K562 (cell line): ENCODE measurements around the gene KRTAP1-4. TPM values are rescaled to one million over a fixed set of nuclear protein-coding genes. Genes with fewer than 3 reads are reported as not detected.

ENCODE experiments used
- ATAC-seq: fragments of 200-7000 bp; cut with Tn5 transposase; 3 replicates; pipeline ENCODE4 v1.9.1; 2020; ENCODE audit warnings: moderate library complexity
- BruUV-seq: library from RNA; stranded (reverse); fragments of 400-500 nt; replicated peaks from 2 replicates; lab custom pipeline; 2021; lab: Mats Ljungman, UMichigan
- CTCF ChIA-PET: fragments of 300-600 bp; formaldehyde crosslinking; extraction: SDS; loops from one replicate; lab custom pipeline; 2021; ENCODE audit warnings: low intra/inter-chr PET ratio; lab: Yijun Ruan, JAX
- POLR2A ChIA-PET: fragments of 300-600, 350-650 bp; sonication (Branson Sonifier 250); formaldehyde crosslinking; extraction: SDS; loops from one replicate; lab custom pipeline; 2021; ENCODE audit warnings: antibody characterized with exemption, inconsistent platforms; lab: Yijun Ruan, JAX
- DNase-seq, 4 experiments: peaks; one replicate each; pipeline versions ENCODE4 v3.0.0 to v3.0.0-alpha.2; 2011 to 2018; ENCODE audit warnings: low spot score in 3 of 4, mixed read lengths in 3 of 4; ENCODE audit errors: extremely low read depth in 1 of 4
- FAIRE-seq: peaks from 2 replicates; lab custom pipeline; 2011; peaks lifted over from hg19 to GRCh38; lab: Jason Lieb, UNC
- H2AFZ ChIP-seq: 2 replicates; pipeline ENCODE4 v1.6.0; 2011; ENCODE audit warnings: low read depth, low read length, control low read depth, inconsistent platforms
- H3K27ac ChIP-seq: fragments of 200-600 bp; 3 replicates; pipeline ENCODE4 v1.8.0; 2011; ENCODE audit warnings: low read depth, mild to moderate bottlenecking, control low read depth, inconsistent platforms, low read length, moderate library complexity, mixed read lengths; ENCODE audit errors: extremely low read depth
- H3K27me3 ChIP-seq, 2 experiments: fragments of 300-600 bp in 1 of 2; 2 replicates in 1 of 2; 3 replicates in 1 of 2; pipeline versions ENCODE4 v1.6.0 to v1.8.0; 2011; ENCODE audit warnings: inconsistent platforms in 2 of 2, low read length in 2 of 2, mild to moderate bottlenecking in 1 of 2, mixed read lengths in 1 of 2, moderate library complexity in 1 of 2; ENCODE audit not compliant: control insufficient read depth in 2 of 2, insufficient read depth in 2 of 2
- H3K36me3 ChIP-seq: fragments of 300-600 bp; 3 replicates; pipeline ENCODE4 v1.8.0; 2011; ENCODE audit warnings: mild to moderate bottlenecking, low read length, inconsistent platforms; ENCODE audit not compliant: control insufficient read depth, insufficient read depth
- H3K4me1 ChIP-seq, 2 experiments: fragments of 200-600 bp in 1 of 2; replicated peaks in 1 of 2; 2 replicates in 1 of 2; 3 replicates in 1 of 2; pipeline versions ENCODE4 v1.5.1 to v1.8.0; 2011; ENCODE audit warnings: inconsistent platforms in 2 of 2, low read length in 2 of 2, mild to moderate bottlenecking in 1 of 2, mixed read lengths in 1 of 2, moderate library complexity in 1 of 2; ENCODE audit not compliant: control insufficient read depth in 2 of 2, insufficient read depth in 2 of 2
- H3K4me2 ChIP-seq: 2 replicates; pipeline ENCODE4 v1.6.1; 2011; ENCODE audit warnings: low read length, control low read depth, inconsistent platforms, mixed read lengths; ENCODE audit not compliant: insufficient read depth
- H3K4me3 ChIP-seq: fragments of 200-600 bp; sonication (generic), shearing (Covaris generic); 2 replicates; pipeline ENCODE4 v1.5.1; 2016; ENCODE audit warnings: control low read depth, inconsistent platforms
- H3K79me2 ChIP-seq: fragments of 200-600 bp; 3 replicates; pipeline ENCODE4 v1.8.0; 2011; ENCODE audit warnings: low read length, inconsistent platforms; ENCODE audit not compliant: control insufficient read depth, insufficient read depth
- H3K9ac ChIP-seq, 2 experiments: 2 replicates each; pipeline versions ENCODE4 v1.6.0 to v1.6.1; 2011; ENCODE audit warnings: low read depth in 2 of 2, low read length in 2 of 2, control low read depth in 1 of 2, inconsistent platforms in 1 of 2, mild to moderate bottlenecking in 1 of 2, mixed read lengths in 1 of 2; ENCODE audit not compliant: insufficient read depth in 1 of 2
- H3K9me1 ChIP-seq: one replicate; pipeline ENCODE4 v1.6.0; 2011; ENCODE audit warnings: inconsistent platforms, mild to moderate bottlenecking, low read length, moderate library complexity; ENCODE audit not compliant: control insufficient read depth, insufficient read depth
- H3K9me3 ChIP-seq: replicated peaks from 2 replicates; pipeline ENCODE4 v1.5.1; 2011; ENCODE audit warnings: low read depth, low read length, inconsistent platforms; ENCODE audit not compliant: control insufficient read depth, insufficient read depth
- H4K20me1 ChIP-seq: replicated peaks from 2 replicates; pipeline ENCODE4 v1.6.1; 2011; ENCODE audit warnings: low read length, inconsistent platforms, mixed read lengths; ENCODE audit not compliant: control insufficient read depth, insufficient read depth
- CC2D1A ChIP-seq: fragments of 450-650 bp; IDR thresholded peaks from 2 replicates; pipeline ENCODE4 v1.6.1; 2017; ENCODE audit warnings: mild to moderate bottlenecking
- CCAR2 ChIP-seq: fragments of 200-400 bp; formaldehyde crosslinking; IDR thresholded peaks from 2 replicates; pipeline ENCODE4 v1.6.1; 2017; ENCODE audit warnings: mild to moderate bottlenecking, low read depth, low read length
- CEBPB ChIP-seq: fragments of 450-650 bp; IDR thresholded peaks from 2 replicates; pipeline ENCODE4 v1.6.1; 2016; ENCODE audit warnings: missing genetic modification characterization, missing compliant biosample characterization
- ELF4 ChIP-seq: fragments of 450-650 bp; formaldehyde crosslinking; IDR thresholded peaks from 2 replicates; pipeline ENCODE4 v1.4.0; 2022; ENCODE audit warnings: missing genetic modification characterization
- FOXM1 ChIP-seq, 2 experiments: fragments of 450-650 bp in 1 of 2; sonication (generic) in 1 of 2; formaldehyde crosslinking in 1 of 2; IDR thresholded peaks; 2 replicates each; pipeline versions ENCODE4 v1.6.1 to v1.9.0; 2017 to 2022; ENCODE audit warnings: low read depth in 2 of 2, mild to moderate bottlenecking in 2 of 2, missing genetic modification reagents in 1 of 2, moderate library complexity in 1 of 2
- HCFC1 ChIP-seq: IDR thresholded peaks from 2 replicates; pipeline ENCODE4 v1.6.1; 2012; ENCODE audit warnings: low read depth, low read length, improper control_type of control experiment
- KAT7 ChIP-seq: sonication (generic); formaldehyde crosslinking; IDR thresholded peaks from 2 replicates; pipeline ENCODE4 v1.8.0; 2022; ENCODE audit warnings: missing genetic modification reagents, mild to moderate bottlenecking, borderline replicate concordance
- MEIS2 ChIP-seq: fragments of 450-650 bp; IDR thresholded peaks from 2 replicates; pipeline ENCODE4 v1.6.1; 2014; ENCODE audit warnings: mild to moderate bottlenecking; ENCODE audit not compliant: partially characterized antibody
- POLR2G ChIP-seq: fragments of 200-400 bp; formaldehyde crosslinking; IDR thresholded peaks from 2 replicates; pipeline ENCODE4 v1.6.1; 2017; ENCODE audit warnings: low read depth, mild to moderate bottlenecking, antibody characterized with exemption, low read length, moderate library complexity
- POLR3G ChIP-seq: IDR thresholded peaks from 2 replicates; pipeline ENCODE4 v1.6.1; 2011; ENCODE audit not compliant: insufficient read length, insufficient replicate concordance; ENCODE audit errors: extremely low read depth
- SRSF9 ChIP-seq: fragments of 200-400 bp; formaldehyde crosslinking; IDR thresholded peaks from 2 replicates; pipeline ENCODE4 v1.6.1; 2017; ENCODE audit warnings: low read depth, low read length, borderline replicate concordance
- SUPT5H ChIP-seq: fragments of 450-650 bp; IDR thresholded peaks from 2 replicates; pipeline ENCODE4 v1.6.1; 2016
- U2AF1 ChIP-seq: fragments of 200-400 bp; formaldehyde crosslinking; optimal IDR thresholded peaks from 2 replicates; pipeline ENCODE3; 2017; ENCODE audit warnings: mild to moderate bottlenecking, low read depth, low read length, moderate library complexity
- YBX1 ChIP-seq: fragments of 450-650 bp; IDR thresholded peaks from 2 replicates; pipeline ENCODE4 v1.7.1; 2016; ENCODE audit warnings: mild to moderate bottlenecking
- ZNF436 ChIP-seq: fragments of 250-450, 450-650 bp; sonication (Bioruptor Pico); formaldehyde crosslinking; IDR thresholded peaks from 2 replicates; pipeline ENCODE4 v1.7.0; 2020; ENCODE audit warnings: mild to moderate bottlenecking
- ZNF76 ChIP-seq: fragments of 250-450 bp; sonication (Bioruptor Pico); IDR thresholded peaks from 2 replicates; pipeline ENCODE4 v1.4.0; 2020; ENCODE audit warnings: mild to moderate bottlenecking, moderate library complexity, borderline replicate concordance
- WGBS: fragments of 100-300 bp; shearing (Covaris generic); methylation state at CpG from one replicate; pipeline ENCODE4 v1.1.6; 2016; ENCODE audit warnings: low coverage, mixed read lengths; ENCODE audit not compliant: insufficient coverage; ENCODE audit errors: missing lambda C conversion rate; 5-methylcytosine and 5-hydroxymethylcytosine counted together
- in situ Hi-C: fragments of 300-500 bp; cut with MboI; formaldehyde crosslinking; loops from 4 replicates; pipeline ENCODE4 v1.15.0; 2018; ENCODE audit warnings: inconsistent platforms, mixed read lengths
- intact Hi-C: fragments of 100-400 bp; cut with micrococcal nuclease; formaldehyde crosslinking; loops from 2 replicates; pipeline ENCODE4 v1.14.2; 2022
- polyA plus RNA-seq, 8 experiments: library from polyadenylated mRNA; depleted of rRNA in 4 of 8; stranded (reverse) in 5 of 8; unstranded in 3 of 8; fragments of >200 nt; fragmentation: Nextera tagmentation in 2 of 8; fragmentation: Illumina TruSeq in 1 of 8; extraction: Ambion mirVana in 2 of 8; extraction: Trizol in 1 of 8; gene quantifications; 2 replicates each; pipeline versions ENCODE4 v1.2.1 to v1.2.3, GENCODE V29; 2011 to 2014; ENCODE audit warnings: inconsistent platforms in 1 of 8, missing spikeins in 1 of 8
- total RNA-seq, 7 experiments: library from RNA; depleted of rRNA in 6 of 7; stranded (reverse); fragments of >200 nt in 6 of 7; fragmentation: Illumina TruSeq in 2 of 7; extraction: Trizol in 2 of 7; gene quantifications; 2 replicates each; pipeline versions ENCODE4 v1.2.1 to v1.2.3, GENCODE V29; 2011 to 2021; ENCODE audit warnings: low replicate concordance in 1 of 7
- TF ChIP-seq, protein P1 (sequence below), 3 experiments: IDR thresholded peaks in 2 of 3; conservative IDR thresholded peaks in 1 of 3; 2 replicates each; pipeline ENCODE4 v1.5.1; 2011 to 2012; ENCODE audit warnings: low read length in 3 of 3, mild to moderate bottlenecking in 3 of 3, control low read depth in 2 of 3, improper control_type of control experiment in 1 of 3, inconsistent platforms in 1 of 3, low read depth in 1 of 3, mixed read lengths in 1 of 3, moderate library complexity in 1 of 3; ENCODE audit not compliant: insufficient read depth in 2 of 3

Gene KRTAP1-4
- total and polyA plus RNA-seq, 9 of the 15 experiments (the other 6 are each of a cell fraction or from before 2014, with no cell fraction given), result not detected

DNA sequence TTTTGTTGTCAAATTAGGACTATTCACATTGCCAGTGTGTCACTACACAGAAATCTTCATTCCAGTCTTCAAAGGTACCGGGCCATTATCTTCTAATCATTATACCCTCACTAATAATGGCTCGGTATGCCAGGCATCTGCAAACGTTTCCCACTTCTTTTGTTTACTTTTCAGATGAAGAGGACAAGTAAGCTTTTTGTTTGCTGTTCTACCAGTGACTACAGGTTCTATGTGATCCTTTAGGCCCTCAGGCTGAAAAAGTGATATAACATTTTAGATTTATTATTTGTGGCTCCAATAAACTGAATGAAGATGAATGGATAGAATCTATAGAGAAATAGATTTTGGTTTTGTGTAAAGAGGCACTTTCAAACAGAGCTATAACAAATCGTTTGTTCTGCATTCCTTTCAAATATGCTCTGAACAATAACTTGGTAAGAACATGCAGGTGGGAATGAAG is 20.7 kb downstream of the KRTAP1-4 start:
- in situ Hi-C loops (no loop called here), intact Hi-C loops (no loop called here)
- H2AFZ ChIP-seq, result no peak overlapping the region
- 0% methylated on average over 4 of the region's 4 CpGs for WGBS
- no peaks in the 10 kb centered on the region for H3K36me3 ChIP-seq
- TF ChIP-seq SRSF9 (no peak), CC2D1A (no peak), ZNF436 (CRISPR knock-in tag) (no peak), CCAR2 (no peak), FOXM1 (IDR thresholded peaks at IDR 0.05; ENCODE audit: low read depth) (no peak), FOXM1 (CRISPR knock-in tag; IDR thresholded peaks at IDR 0.05; ENCODE audit: low read depth) (no peak), ELF4 (CRISPR knock-in tag) (no peak), KAT7 (no peak), CEBPB (no peak), ZNF76 (CRISPR knock-in tag) (no peak), YBX1 (no peak), SUPT5H (no peak), MEIS2 (no peak), POLR3G (no peak), HCFC1 (no peak), POLR2G (no peak), U2AF1 (no peak)
- TF ChIP-seq, protein P1, sequence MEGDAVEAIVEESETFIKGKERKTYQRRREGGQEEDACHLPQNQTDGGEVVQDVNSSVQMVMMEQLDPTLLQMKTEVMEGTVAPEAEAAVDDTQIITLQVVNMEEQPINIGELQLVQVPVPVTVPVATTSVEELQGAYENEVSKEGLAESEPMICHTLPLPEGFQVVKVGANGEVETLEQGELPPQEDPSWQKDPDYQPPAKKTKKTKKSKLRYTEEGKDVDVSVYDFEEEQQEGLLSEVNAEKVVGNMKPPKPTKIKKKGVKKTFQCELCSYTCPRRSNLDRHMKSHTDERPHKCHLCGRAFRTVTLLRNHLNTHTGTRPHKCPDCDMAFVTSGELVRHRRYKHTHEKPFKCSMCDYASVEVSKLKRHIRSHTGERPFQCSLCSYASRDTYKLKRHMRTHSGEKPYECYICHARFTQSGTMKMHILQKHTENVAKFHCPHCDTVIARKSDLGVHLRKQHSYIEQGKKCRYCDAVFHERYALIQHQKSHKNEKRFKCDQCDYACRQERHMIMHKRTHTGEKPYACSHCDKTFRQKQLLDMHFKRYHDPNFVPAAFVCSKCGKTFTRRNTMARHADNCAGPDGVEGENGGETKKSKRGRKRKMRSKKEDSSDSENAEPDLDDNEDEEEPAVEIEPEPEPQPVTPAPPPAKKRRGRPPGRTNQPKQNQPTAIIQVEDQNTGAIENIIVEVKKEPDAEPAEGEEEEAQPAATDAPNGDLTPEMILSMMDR (IDR thresholded peaks at IDR 0.05 in 2 of 3, conservative IDR thresholded peaks at IDR 0.05 in 1 of 3; ENCODE audit: insufficient read depth in 2 of 3, low read depth in 1 of 3, low read length in 3 of 3), result no peak
- H3K4me3 ChIP-seq, result no peak overlapping the region
- ATAC-seq, result no peak
- H4K20me1 ChIP-seq, result no peaks in the 10 kb centered on the region
- DNase-seq, result no peak
- peaks cover 0 to 8% of the 10 kb centered on the region in 2 experiments; a peak in 3 of 5 replicates for H3K27me3 ChIP-seq
- no peak overlapping the region for H3K4me2 ChIP-seq
- ChIA-PET POLR2A (no interaction called here), CTCF (no interaction called here)
- no peaks in the 10 kb centered on the region for H3K9me1 ChIP-seq
- no peak for FAIRE-seq
- H3K79me2 ChIP-seq, result no peaks in the 10 kb centered on the region
- H3K9me3 ChIP-seq, result no peaks in the 10 kb centered on the region
- no peak overlapping the region for H3K27ac ChIP-seq
- BruUV-seq, result no TSS peak
- H3K4me1 ChIP-seq, result no peaks in the 10 kb centered on the region; a peak in 1 of 5 replicates
- no peak overlapping the region for H3K9ac ChIP-seq
